HG03175 (cell line): Measurements from ENCODE around the gene ZNF385B.
A peak's percentile ranks its signal among the peaks of the same experiment; 100 is the strongest.

Source experiments
- ATAC-seq: cut with Tn5 transposase; IDR thresholded peaks from one replicate; pipeline ENCODE4 v1.9.1; 2021; ENCODE audit warnings: mild to moderate bottlenecking, moderate library complexity; ENCODE audit not compliant: unreplicated experiment

The ZNF385B gene

GRCh38 chr2:179857236-179857635 lies 4.2 kb downstream of the ZNF385B start:
- no peak for ATAC-seq

GRCh38 chr2:179856205-179856604 lies 5.2 kb downstream of the ZNF385B start:
- no peak for ATAC-seq

- ATAC-seq = no peak
Observed at GRCh38 chr2:179855673-179856072, 5.7 kb downstream of the ZNF385B start.

GRCh38 chr2:179854891-179855290 lies 6.5 kb downstream of the ZNF385B start:
- no peak for ATAC-seq

GRCh38 chr2:179853108-179853507 lies 8.3 kb downstream of the ZNF385B start:
- no peak for ATAC-seq

- ATAC-seq = no peak
Observed at GRCh38 chr2:179850188-179850587, 11.2 kb downstream of the ZNF385B start.

GRCh38 chr2:179849719-179850118 lies 11.7 kb downstream of the ZNF385B start:
- no peak for ATAC-seq

- ATAC-seq = no peak
Observed at GRCh38 chr2:179843541-179843940, 17.9 kb downstream of the ZNF385B start.

GRCh38 chr2:179842498-179843153 lies 18.8 kb downstream of the ZNF385B start:
- no peak for ATAC-seq

GRCh38 chr2:179840840-179841239 lies 20.6 kb downstream of the ZNF385B start:
- no peak for ATAC-seq

- no peak for ATAC-seq
Observed at GRCh38 chr2:179837408-179837807, 24.0 kb downstream of the ZNF385B start.

- ATAC-seq = no peak
Observed at GRCh38 chr2:179830043-179830787, 31.2 kb downstream of the ZNF385B start.

- ATAC-seq = no peak
Observed at GRCh38 chr2:179826297-179826696, 35.1 kb downstream of the ZNF385B start.

GRCh38 chr2:179825494-179825893 lies 35.9 kb downstream of the ZNF385B start:
- peak; percentile 70 for ATAC-seq

GRCh38 chr2:179824961-179825360 lies 36.5 kb downstream of the ZNF385B start:
- no peak for ATAC-seq

- no peak for ATAC-seq
Observed at GRCh38 chr2:179822540-179822939, 38.9 kb downstream of the ZNF385B start.

GRCh38 chr2:179818546-179818945 lies 42.9 kb downstream of the ZNF385B start:
- no peak for ATAC-seq

GRCh38 chr2:179817181-179817841 lies 44.1 kb downstream of the ZNF385B start:
- no peak for ATAC-seq

- no peak for ATAC-seq
Observed at GRCh38 chr2:179814050-179814449, 47.4 kb downstream of the ZNF385B start.

GRCh38 chr2:179812501-179812900 lies 48.9 kb downstream of the ZNF385B start:
- ATAC-seq = no peak

GRCh38 chr2:179811042-179811441 lies 50.4 kb downstream of the ZNF385B start:
- no peak for ATAC-seq

- no peak for ATAC-seq
Observed at GRCh38 chr2:179809606-179810005, 51.8 kb downstream of the ZNF385B start.
